Measurements from ENCODE around the gene GALC.

GALC gene

GRCh38 chr14:88005978-88006851 is 13.2 kb upstream of the GALC start:
- DNase-seq = no peak

- DNase-seq = no peak
These were observed 12.1 kb upstream of the GALC start, which contains the start of gene GPR65 for GRCh38 chr14:88005050-88005481. TSS of gene GPR65 (plus strand) at chr14:88005135. CDS start at chr14:88010848, 5,713 bp downstream.

- no peak for DNase-seq
These were observed 11.6 kb upstream of the GALC start for GRCh38 chr14:88004506-88005036.

GRCh38 chr14:88003425-88003824 is 10.4 kb upstream of the GALC start:
- DNase-seq = no peak

GRCh38 chr14:88002421-88003075 is 9.6 kb upstream of the GALC start:
- no peak for DNase-seq

- DNase-seq = no peak
These were observed 6.3 kb upstream of the GALC start for GRCh38 chr14:87999277-87999676.

GRCh38 chr14:87998482-87998881 is 5.5 kb upstream of the GALC start:
- DNase-seq = no peak

GRCh38 chr14:87996291-87996592 is 3.3 kb upstream of the GALC start:
- DNase-seq = no peak

- no peak for DNase-seq
These were observed 2.7 kb upstream of the GALC start for GRCh38 chr14:87995500-87996290.

- DNase-seq = no peak
These were observed 2.0 kb upstream of the GALC start for GRCh38 chr14:87994974-87995373.

GRCh38 chr14:87992346-87992717 is 650 bp downstream of the GALC start:
- DNase-seq = no peak

GRCh38 chr14:87990682-87991081 is 2.3 kb downstream of the GALC start:
- DNase-seq = no peak

GRCh38 chr14:87989956-87990299 is 3.1 kb downstream of the GALC start:
- no peak for DNase-seq

GRCh38 chr14:87989221-87989955 is 3.6 kb downstream of the GALC start:
- DNase-seq = no peak

GRCh38 chr14:87979689-87980088 is 13.3 kb downstream of the GALC start:
- DNase-seq = no peak

- DNase-seq = no peak
These were observed 17.3 kb downstream of the GALC start for GRCh38 chr14:87975636-87976035.

GRCh38 chr14:87971010-87971409 is 22.0 kb downstream of the GALC start:
- no peak for DNase-seq

GRCh38 chr14:87967496-87967895 is 25.5 kb downstream of the GALC start:
- no peak for DNase-seq

GRCh38 chr14:87966816-87967215 is 26.2 kb downstream of the GALC start:
- no peak for DNase-seq

- no peak for DNase-seq
These were observed 31.7 kb downstream of the GALC start for GRCh38 chr14:87961246-87961645.

- no peak for DNase-seq
These were observed 32.8 kb downstream of the GALC start for GRCh38 chr14:87960013-87960787.

GRCh38 chr14:87955501-87955900 is 37.5 kb downstream of the GALC start:
- no peak for DNase-seq

Measured in right forelimb (tissue), 1 donor.